ENCODE data around the gene MAVS. TPM values are rescaled to one million over a fixed set of nuclear protein-coding genes. Genes with fewer than 3 reads are reported as not detected.

Gene MAVS
- 10 to 100 TPM; 35.2 to 42.1 TPM for total RNA-seq

DNA sequence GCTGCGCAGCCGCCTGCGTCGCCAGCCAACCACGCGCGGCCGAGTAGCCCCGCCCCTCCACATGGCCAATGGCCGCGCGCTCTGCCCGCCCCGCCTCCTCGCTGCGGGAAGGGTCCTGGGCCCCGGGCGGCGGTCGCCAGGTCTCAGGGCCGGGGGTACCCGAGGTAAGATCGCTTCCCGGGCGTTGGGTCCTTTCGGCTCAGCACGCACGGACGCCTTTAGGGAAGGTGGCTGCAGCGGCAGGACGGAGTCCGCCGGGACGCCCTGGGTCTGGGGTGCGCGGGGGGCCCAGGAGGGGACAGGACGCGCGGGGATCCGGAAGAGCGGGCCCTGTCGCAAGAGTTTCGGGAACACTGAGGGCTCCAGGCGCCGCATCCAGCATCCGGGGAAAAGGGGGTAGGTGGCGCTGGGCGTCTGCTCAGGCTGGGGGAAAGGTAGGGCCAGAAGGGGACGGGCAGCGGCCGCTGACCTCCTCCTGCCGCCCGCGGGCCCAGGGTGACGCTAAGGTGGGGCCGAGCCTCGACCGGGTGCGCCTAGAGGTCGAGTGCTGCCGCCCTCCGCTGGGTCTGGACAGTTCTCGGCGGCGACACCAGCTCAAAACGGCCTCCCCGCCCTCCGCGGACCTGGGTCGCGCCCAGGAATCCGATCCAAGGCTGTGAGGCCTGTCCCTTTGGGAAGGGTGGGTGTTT is at the start of gene MAVS:
MAVS (plus strand) TSS at position 95 of the 689 bp plus-strand sequence. CDS start 7,791 bp downstream, outside the sequence.
- TF ChIP-seq, protein P1, sequence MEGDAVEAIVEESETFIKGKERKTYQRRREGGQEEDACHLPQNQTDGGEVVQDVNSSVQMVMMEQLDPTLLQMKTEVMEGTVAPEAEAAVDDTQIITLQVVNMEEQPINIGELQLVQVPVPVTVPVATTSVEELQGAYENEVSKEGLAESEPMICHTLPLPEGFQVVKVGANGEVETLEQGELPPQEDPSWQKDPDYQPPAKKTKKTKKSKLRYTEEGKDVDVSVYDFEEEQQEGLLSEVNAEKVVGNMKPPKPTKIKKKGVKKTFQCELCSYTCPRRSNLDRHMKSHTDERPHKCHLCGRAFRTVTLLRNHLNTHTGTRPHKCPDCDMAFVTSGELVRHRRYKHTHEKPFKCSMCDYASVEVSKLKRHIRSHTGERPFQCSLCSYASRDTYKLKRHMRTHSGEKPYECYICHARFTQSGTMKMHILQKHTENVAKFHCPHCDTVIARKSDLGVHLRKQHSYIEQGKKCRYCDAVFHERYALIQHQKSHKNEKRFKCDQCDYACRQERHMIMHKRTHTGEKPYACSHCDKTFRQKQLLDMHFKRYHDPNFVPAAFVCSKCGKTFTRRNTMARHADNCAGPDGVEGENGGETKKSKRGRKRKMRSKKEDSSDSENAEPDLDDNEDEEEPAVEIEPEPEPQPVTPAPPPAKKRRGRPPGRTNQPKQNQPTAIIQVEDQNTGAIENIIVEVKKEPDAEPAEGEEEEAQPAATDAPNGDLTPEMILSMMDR (IDR thresholded peaks at IDR 0.05) = no peak
- Histone ChIP-seq H3K4me1 (ENCODE audit: control insufficient read depth in 1 of 2, low read depth in 2 of 2) (peaks cover 5 to 17% of the 10 kb centered on the region in 2 donors), H3K4me3 (peak within 1 kb of the TSS; percentile 91), H3K27me3 (replicated peaks; ENCODE audit: insufficient read depth) (no peaks in the 10 kb centered on the region), H3K9me3 (no peaks in the 10 kb centered on the region), H3K27ac (peak within 1 kb of the TSS; percentile 90 to 96), H3K36me3 (no peaks in the 10 kb centered on the region)
- peak; percentile 77 for ATAC-seq (ENCODE audit: insufficient number of reproducible peaks, low FRiP score, low read depth)
- DNase-seq (ENCODE audit: low spot score) = peak; percentile 36

DNA sequence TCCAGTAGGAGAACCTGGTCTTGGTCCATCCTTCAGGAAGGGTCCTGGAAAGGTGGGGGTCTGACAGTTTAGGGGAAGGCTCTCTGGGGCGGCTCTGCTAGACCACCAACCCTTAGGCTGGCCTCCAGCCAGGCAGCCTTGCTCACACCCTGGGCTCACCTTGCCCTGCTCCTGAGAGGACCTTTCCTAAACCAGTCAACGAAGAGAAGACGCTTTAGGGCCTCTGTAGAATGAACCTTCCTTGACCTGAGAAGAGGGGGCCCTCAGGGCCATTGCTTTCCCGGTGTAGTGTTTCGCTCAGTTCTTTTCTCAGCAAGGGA is 49.4 kb upstream of the MAVS start:
- H3K9me3 ChIP-seq = no peaks in the 10 kb centered on the region
- peaks cover 23% of the 10 kb centered on the region for H3K36me3 ChIP-seq
- ATAC-seq (ENCODE audit: insufficient number of reproducible peaks, low FRiP score, low read depth) (no peak), DNase-seq (ENCODE audit: low spot score) (no peak)
- no peak overlapping the region for H3K27ac ChIP-seq
- peak overlapping the region; percentile 95 for H3K4me3 ChIP-seq
- no peaks in the 10 kb centered on the region for H3K27me3 ChIP-seq (replicated peaks; ENCODE audit: insufficient read depth)
- TF ChIP-seq, protein P1 (IDR thresholded peaks at IDR 0.05) = no peak
- H3K4me1 ChIP-seq (ENCODE audit: control insufficient read depth in 1 of 2, low read depth in 2 of 2) = peaks cover 10 to 44% of the 10 kb centered on the region in 2 donors

DNA sequence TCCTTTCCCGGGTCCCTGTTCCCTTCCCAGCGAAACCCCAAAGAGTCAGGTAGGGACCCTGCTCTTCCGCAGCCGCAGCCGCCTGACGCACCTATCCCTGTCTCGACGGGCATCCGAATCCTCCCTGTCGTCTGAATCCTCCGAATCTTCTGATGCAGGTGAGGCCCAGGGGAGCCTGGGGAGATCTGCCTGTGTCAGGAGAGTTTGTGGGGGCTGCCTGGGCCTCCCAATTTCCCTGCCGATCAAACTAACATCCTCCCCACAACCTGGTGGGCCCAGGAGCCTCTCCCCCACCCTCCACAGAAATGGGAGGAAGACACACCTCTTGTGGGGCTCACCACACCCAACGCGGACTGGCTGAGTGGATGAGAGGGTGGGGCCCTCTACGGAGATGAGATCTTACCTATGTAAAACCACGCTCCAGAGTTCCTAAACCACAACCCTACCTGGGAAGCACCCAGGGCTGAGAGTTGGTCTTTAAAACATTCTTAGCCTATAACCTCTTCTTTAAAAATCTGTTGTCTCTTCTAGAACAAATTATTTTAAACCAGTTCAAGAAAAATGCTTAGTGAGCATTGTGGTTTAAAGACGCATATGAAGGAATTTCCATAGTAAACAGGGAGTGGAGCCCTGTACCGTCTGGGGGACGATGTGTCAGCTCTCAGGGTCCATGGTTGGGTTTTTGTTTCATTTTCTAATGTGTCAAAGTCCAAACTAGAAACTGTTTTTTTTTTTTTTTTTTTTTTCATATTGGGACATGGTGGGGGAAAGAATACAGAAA is 48.9 kb upstream of the MAVS start:
- H3K9me3 ChIP-seq = no peaks in the 10 kb centered on the region
- DNase-seq (ENCODE audit: low spot score) (no peak), ATAC-seq (ENCODE audit: insufficient number of reproducible peaks, low FRiP score, low read depth) (no peak)
- peaks cover 29% of the 10 kb centered on the region for H3K36me3 ChIP-seq
- no peaks in the 10 kb centered on the region for H3K27me3 ChIP-seq (replicated peaks; ENCODE audit: insufficient read depth)
- TF ChIP-seq, protein P1 (IDR thresholded peaks at IDR 0.05) = no peak
- peaks cover 10 to 44% of the 10 kb centered on the region in 2 donors for H3K4me1 ChIP-seq (ENCODE audit: control insufficient read depth in 1 of 2, low read depth in 2 of 2)
- H3K4me3 ChIP-seq = peak overlapping the region; percentile 95
- H3K27ac ChIP-seq = no peak overlapping the region

DNA sequence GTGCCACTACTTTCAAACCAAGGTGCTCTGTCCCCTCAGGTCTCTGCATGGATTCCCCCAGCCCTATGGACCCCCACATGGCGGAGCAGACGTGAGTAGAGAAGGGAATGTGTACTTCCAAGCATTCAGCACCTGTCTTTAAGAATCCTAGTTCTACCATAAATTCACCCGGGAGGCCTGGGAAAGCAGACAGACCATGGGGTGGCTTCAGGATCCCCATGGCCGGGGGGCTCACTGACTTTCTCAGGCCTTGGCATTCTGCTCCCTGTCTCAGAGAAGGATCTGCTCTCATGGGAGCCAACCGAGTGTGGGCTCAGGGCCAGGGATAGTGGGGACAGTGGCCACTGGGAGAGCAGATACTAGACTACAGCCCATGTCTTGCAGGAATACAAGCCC is 48.3 kb upstream of the MAVS start:
- peaks cover 10 to 44% of the 10 kb centered on the region in 2 donors for H3K4me1 ChIP-seq (ENCODE audit: control insufficient read depth in 1 of 2, low read depth in 2 of 2)
- TF ChIP-seq, protein P1 (IDR thresholded peaks at IDR 0.05) = no peak
- no peaks in the 10 kb centered on the region for H3K9me3 ChIP-seq
- peaks cover 34% of the 10 kb centered on the region for H3K36me3 ChIP-seq
- DNase-seq (ENCODE audit: low spot score) (no peak), ATAC-seq (ENCODE audit: insufficient number of reproducible peaks, low FRiP score, low read depth) (no peak)
- H3K4me3 ChIP-seq = no peak overlapping the region
- H3K27me3 ChIP-seq (replicated peaks; ENCODE audit: insufficient read depth) = no peaks in the 10 kb centered on the region
- no peak overlapping the region for H3K27ac ChIP-seq

DNA sequence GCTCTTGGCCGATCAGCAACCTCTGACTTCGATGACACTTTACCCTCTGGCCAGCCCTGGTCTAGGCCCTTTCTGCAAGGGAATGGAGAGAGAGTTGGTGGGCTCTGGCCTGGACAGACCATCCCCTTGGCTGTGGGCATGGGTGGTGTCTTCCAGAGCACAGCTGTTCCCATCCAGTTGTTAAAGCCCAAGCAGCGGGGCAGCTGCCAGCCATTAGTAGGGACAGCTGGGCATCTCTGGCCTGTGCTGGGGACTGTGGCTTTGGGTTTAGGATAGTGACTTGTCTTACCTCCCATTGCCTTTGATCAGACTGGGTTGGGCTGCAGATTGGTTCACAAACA is 47.8 kb upstream of the MAVS start:
- Histone ChIP-seq H3K27me3 (replicated peaks; ENCODE audit: insufficient read depth) (no peaks in the 10 kb centered on the region), H3K36me3 (peaks cover 40% of the 10 kb centered on the region), H3K4me3 (no peak overlapping the region), H3K9me3 (no peaks in the 10 kb centered on the region), H3K27ac (peak overlapping the region in 1 of 2 donors; percentile 28), H3K4me1 (ENCODE audit: control insufficient read depth in 1 of 2, low read depth in 2 of 2) (peaks cover 10 to 44% of the 10 kb centered on the region in 2 donors)
- TF ChIP-seq, protein P1 (IDR thresholded peaks at IDR 0.05) = no peak
- ATAC-seq (ENCODE audit: insufficient number of reproducible peaks, low FRiP score, low read depth) = no peak
- no peak for DNase-seq (ENCODE audit: low spot score)

Data from thoracic aorta (tissue), 2 donors.